ENCODE results near the gene BCR.

BCR gene

GRCh38 chr22:23157560-23158515 is 22.5 kb upstream of the BCR start:
- Histone ChIP-seq H3K9me2 (replicated peaks; ENCODE audit: control insufficient read depth, low read length) (no peaks in the 10 kb centered on the region), H3F3A (ENCODE audit: control insufficient read depth, insufficient read depth) (no peaks in the 10 kb centered on the region), H3K27me3 (ENCODE audit: control insufficient read depth, low read length) (no peaks in the 10 kb centered on the region), H3K27ac (ENCODE audit: low read depth, low read length) (no peak overlapping the region), H3K9me3 (ENCODE audit: control insufficient read depth, insufficient read depth, low read length) (no peaks in the 10 kb centered on the region), H4K20me1 (ENCODE audit: control insufficient read depth, insufficient read depth, low read depth, low read length) (no peaks in the 10 kb centered on the region), H3K4me3 (ENCODE audit: low read length) (no peak overlapping the region), H3K36me3 (ENCODE audit: control insufficient read depth, low read length) (no peaks in the 10 kb centered on the region), H3K4me1 (ENCODE audit: control insufficient read depth, low read length) (peaks cover 8% of the 10 kb centered on the region), H3K4me2 (ENCODE audit: low read length) (no peak overlapping the region), H3K79me2 (ENCODE audit: control insufficient read depth, low read length) (no peaks in the 10 kb centered on the region)
- TF ChIP-seq EZH2phosphoT487 (IDR thresholded peaks at IDR 0.05; ENCODE audit: borderline replicate concordance, low read length), result no peak
- TF ChIP-seq, protein P1, sequence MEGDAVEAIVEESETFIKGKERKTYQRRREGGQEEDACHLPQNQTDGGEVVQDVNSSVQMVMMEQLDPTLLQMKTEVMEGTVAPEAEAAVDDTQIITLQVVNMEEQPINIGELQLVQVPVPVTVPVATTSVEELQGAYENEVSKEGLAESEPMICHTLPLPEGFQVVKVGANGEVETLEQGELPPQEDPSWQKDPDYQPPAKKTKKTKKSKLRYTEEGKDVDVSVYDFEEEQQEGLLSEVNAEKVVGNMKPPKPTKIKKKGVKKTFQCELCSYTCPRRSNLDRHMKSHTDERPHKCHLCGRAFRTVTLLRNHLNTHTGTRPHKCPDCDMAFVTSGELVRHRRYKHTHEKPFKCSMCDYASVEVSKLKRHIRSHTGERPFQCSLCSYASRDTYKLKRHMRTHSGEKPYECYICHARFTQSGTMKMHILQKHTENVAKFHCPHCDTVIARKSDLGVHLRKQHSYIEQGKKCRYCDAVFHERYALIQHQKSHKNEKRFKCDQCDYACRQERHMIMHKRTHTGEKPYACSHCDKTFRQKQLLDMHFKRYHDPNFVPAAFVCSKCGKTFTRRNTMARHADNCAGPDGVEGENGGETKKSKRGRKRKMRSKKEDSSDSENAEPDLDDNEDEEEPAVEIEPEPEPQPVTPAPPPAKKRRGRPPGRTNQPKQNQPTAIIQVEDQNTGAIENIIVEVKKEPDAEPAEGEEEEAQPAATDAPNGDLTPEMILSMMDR (IDR thresholded peaks at IDR 0.05; ENCODE audit: low read depth, low read length, poor library complexity, severe bottlenecking), result no peak

DNA sequence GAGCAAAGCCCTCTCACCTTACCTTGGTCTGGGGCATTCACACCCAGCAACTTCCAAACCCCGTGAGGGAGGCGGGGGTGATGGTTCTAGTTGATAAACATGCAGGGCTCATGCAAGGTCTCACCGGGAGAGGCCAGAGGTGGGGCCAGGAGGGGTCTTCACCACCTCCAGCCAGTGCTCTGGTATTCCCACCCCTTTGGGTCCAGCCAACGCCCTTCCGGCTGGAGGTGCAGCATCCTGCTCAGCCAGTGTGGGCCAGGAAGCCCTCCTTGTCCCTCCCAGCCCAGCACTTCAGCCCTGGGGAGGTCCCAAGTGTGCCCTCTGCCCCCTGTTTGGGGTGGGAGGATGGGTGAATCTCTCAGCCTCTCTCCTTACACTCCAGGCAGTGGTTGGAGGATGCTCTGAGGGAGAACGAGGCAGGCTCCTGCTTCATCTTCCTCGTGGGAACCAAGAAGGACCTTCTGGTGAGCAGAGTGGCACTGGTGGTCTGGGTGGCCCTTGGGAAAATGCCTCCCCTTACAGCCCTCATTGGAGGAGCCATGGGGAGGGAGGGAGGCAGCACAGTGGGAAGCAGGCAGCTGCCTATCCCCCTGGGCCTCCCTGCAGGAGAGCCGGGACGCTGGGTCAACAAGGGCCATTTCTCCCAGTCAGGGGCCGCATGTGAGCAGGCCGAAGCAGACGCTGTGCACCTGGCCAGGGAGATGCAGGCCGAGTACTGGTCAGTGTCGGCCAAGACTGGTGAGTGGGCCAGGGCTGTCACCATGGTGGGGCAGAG is 21.6 kb upstream of the BCR start:
- H3K4me2 ChIP-seq (ENCODE audit: low read length), result no peak overlapping the region
- no peak overlapping the region for H3K4me3 ChIP-seq (ENCODE audit: low read length)

GRCh38 chr22:23159291-23159630 is 21.0 kb upstream of the BCR start:
- Histone ChIP-seq H3F3A (ENCODE audit: control insufficient read depth, insufficient read depth) (no peaks in the 10 kb centered on the region), H3K4me3 (ENCODE audit: low read length) (no peak overlapping the region), H3K9me3 (ENCODE audit: control insufficient read depth, insufficient read depth, low read length) (no peaks in the 10 kb centered on the region), H3K9me2 (replicated peaks; ENCODE audit: control insufficient read depth, low read length) (no peaks in the 10 kb centered on the region), H3K27me3 (ENCODE audit: control insufficient read depth, low read length) (no peaks in the 10 kb centered on the region), H3K79me2 (ENCODE audit: control insufficient read depth, low read length) (no peaks in the 10 kb centered on the region), H3K27ac (ENCODE audit: low read depth, low read length) (no peak overlapping the region), H3K36me3 (ENCODE audit: control insufficient read depth, low read length) (no peaks in the 10 kb centered on the region), H4K20me1 (ENCODE audit: control insufficient read depth, insufficient read depth, low read depth, low read length) (no peaks in the 10 kb centered on the region), H3K4me1 (ENCODE audit: control insufficient read depth, low read length) (no peaks in the 10 kb centered on the region), H3K4me2 (ENCODE audit: low read length) (no peak overlapping the region)
- TF ChIP-seq EZH2phosphoT487 (IDR thresholded peaks at IDR 0.05; ENCODE audit: borderline replicate concordance, low read length), result no peak
- TF ChIP-seq, protein P1 (IDR thresholded peaks at IDR 0.05; ENCODE audit: low read depth, low read length, poor library complexity, severe bottlenecking), result no peak

More for the DNA sequence above, 21.6 kb upstream of the BCR start:
- Histone ChIP-seq H3K79me2 (ENCODE audit: control insufficient read depth, low read length) (no peaks in the 10 kb centered on the region), H3K4me1 (ENCODE audit: control insufficient read depth, low read length) (no peaks in the 10 kb centered on the region), H3K9me3 (ENCODE audit: control insufficient read depth, insufficient read depth, low read length) (no peaks in the 10 kb centered on the region), H3K36me3 (ENCODE audit: control insufficient read depth, low read length) (no peaks in the 10 kb centered on the region), H3K27ac (ENCODE audit: low read depth, low read length) (no peak overlapping the region), H3K27me3 (ENCODE audit: control insufficient read depth, low read length) (no peaks in the 10 kb centered on the region), H3K9me2 (replicated peaks; ENCODE audit: control insufficient read depth, low read length) (no peaks in the 10 kb centered on the region), H4K20me1 (ENCODE audit: control insufficient read depth, insufficient read depth, low read depth, low read length) (no peaks in the 10 kb centered on the region), H3F3A (ENCODE audit: control insufficient read depth, insufficient read depth) (no peaks in the 10 kb centered on the region)
- TF ChIP-seq EZH2phosphoT487 (IDR thresholded peaks at IDR 0.05; ENCODE audit: borderline replicate concordance, low read length), result no peak
- TF ChIP-seq, protein P1 (IDR thresholded peaks at IDR 0.05; ENCODE audit: low read depth, low read length, poor library complexity, severe bottlenecking), result no peak

All from DOHH2 (cell line).